VCaP (cell line): ENCODE data around the gene ZMIZ1.

Experiments
- H3K27ac ChIP-seq: fragments of 450-650 bp; 2 replicates; pipeline ENCODE4 v1.5.1; 2017
- CTCF ChIP-seq: fragments of 450-650 bp; conservative IDR thresholded peaks from 2 replicates; pipeline ENCODE4 v1.5.1; 2017; ENCODE audit warnings: mild to moderate bottlenecking, moderate library complexity

ZMIZ1 gene, protein sequence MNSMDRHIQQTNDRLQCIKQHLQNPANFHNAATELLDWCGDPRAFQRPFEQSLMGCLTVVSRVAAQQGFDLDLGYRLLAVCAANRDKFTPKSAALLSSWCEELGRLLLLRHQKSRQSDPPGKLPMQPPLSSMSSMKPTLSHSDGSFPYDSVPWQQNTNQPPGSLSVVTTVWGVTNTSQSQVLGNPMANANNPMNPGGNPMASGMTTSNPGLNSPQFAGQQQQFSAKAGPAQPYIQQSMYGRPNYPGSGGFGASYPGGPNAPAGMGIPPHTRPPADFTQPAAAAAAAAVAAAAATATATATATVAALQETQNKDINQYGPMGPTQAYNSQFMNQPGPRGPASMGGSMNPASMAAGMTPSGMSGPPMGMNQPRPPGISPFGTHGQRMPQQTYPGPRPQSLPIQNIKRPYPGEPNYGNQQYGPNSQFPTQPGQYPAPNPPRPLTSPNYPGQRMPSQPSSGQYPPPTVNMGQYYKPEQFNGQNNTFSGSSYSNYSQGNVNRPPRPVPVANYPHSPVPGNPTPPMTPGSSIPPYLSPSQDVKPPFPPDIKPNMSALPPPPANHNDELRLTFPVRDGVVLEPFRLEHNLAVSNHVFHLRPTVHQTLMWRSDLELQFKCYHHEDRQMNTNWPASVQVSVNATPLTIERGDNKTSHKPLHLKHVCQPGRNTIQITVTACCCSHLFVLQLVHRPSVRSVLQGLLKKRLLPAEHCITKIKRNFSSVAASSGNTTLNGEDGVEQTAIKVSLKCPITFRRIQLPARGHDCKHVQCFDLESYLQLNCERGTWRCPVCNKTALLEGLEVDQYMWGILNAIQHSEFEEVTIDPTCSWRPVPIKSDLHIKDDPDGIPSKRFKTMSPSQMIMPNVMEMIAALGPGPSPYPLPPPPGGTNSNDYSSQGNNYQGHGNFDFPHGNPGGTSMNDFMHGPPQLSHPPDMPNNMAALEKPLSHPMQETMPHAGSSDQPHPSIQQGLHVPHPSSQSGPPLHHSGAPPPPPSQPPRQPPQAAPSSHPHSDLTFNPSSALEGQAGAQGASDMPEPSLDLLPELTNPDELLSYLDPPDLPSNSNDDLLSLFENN

DNA sequence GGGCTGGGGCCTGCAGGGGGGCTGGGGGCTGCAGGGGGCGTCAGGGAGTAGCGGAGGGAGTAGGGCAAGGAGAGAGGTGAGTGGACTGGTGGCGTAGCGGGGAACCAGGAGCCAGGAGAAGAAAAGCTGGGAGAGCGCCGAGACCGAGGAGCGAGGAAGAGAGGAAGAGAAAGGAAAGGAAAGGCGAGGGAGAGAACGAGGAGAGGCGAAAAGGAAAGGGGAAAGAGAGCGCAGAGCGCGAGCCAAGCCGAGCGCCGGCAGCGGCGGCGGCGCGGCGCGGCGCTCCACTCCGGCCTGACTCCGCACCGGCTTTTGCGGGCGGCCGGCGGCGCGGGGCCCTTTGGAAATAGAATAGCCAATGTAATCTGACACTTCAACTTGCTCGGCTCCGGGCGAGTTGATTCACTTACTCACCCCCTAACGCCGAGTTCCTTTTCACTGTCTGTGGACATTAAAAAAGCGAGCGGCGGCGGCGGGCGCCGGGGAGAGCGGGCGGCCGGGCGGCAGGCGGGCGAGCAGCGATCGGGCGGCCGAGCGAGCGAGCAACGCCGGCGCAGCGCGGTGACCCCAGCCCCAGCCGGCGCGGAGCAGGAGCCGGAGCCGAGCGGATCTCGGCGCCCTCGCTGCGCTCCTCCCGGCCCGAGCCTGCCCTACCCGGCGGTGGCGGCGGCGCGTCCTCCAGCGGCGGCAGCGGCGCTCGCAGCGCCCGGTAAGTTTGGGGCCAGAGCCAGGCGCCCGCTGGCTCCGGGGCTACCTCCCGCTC, at the start of gene ZMIZ1:
ZMIZ1 (plus strand) TSS at position 405 of the 763 bp plus-strand sequence. CDS start 132,667 bp downstream, outside the sequence.
- H3K27ac ChIP-seq = peak within 1 kb of the TSS; percentile 97
- TF ChIP-seq CTCF = peak; percentile 44

- H3K27ac ChIP-seq = no peak overlapping the region
- TF ChIP-seq CTCF = no peak
These were observed 49.2 kb upstream of the ZMIZ1 start for GRCh38 chr10:79019441-79020014.

DNA sequence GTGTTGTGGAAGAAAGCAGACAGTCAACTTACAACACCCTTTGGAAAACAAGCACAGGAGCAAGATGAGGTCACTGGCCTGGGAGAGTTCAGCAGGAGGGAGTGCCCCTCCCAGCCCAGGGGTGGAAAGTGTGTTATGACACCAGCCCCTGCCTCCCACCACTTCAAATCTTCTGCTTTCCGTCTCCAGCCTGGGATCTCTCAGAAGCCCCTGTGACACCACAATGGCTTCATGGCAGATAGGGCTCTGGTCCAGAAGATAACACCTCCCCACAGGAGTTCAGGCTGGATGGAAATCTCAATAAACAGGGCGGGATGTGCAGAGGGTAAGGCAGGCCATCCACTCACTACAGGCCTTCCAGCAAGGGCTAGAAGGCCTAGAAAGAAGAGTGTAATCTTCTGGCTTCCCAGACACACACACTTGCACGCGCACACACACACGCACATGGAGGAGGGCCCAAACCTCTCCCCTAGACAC, 48.7 kb upstream of the ZMIZ1 start:
- no peak overlapping the region for H3K27ac ChIP-seq
- TF ChIP-seq CTCF = no peak

- TF ChIP-seq CTCF = no peak
- H3K27ac ChIP-seq = no peak overlapping the region
These were observed 48.2 kb upstream of the ZMIZ1 start for GRCh38 chr10:79020605-79021004.

DNA sequence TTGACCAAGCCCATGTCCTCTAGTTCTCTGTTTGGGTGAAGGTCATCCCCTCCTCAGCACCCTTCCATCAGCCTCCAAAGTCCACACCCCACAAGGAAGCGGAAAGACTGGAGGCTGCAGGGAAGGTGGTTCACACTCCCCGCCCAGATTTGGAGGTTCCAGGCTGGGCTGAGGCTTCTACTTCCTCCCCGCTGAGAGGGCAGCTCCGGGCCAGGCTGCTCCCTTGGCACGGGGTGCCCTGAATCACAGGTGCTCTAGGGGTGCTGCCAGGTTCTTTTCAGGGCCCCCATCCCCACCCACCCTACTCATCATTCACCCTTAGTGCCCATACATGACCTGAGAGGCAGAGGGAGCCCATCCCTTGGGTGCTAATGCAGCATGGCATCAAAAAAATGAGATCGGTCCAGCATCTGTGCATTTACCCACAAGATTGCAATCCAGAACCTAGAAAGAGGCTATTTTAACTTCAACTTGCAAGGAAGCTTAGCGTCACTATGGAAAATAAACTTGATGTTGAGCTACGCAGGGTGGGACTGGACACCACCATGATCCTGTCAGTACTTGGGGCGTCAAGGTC, 47.3 kb upstream of the ZMIZ1 start:
- TF ChIP-seq CTCF = no peak
- no peak overlapping the region for H3K27ac ChIP-seq

- H3K27ac ChIP-seq = no peak overlapping the region
- TF ChIP-seq CTCF = no peak
These were observed 46.7 kb upstream of the ZMIZ1 start for GRCh38 chr10:79021948-79022499.
